ENCODE results near the gene SLCO3A1.
A peak's percentile ranks its signal among the peaks of the same experiment; 100 is the strongest.

Gene SLCO3A1

GRCh38 chr15:91853511-91853947 lies at the start of gene SLCO3A1:
TSS of gene SLCO3A1 (plus strand) at chr15:91853708.
- peak; percentile 56 to 95 (median 72) for DNase-seq
- intact Hi-C loops (cut with DNase I): loop anchor here (2.0 kb wide), 2 partner anchors 223 to 551 kb away; no protein-coding TSS in a partner anchor

- no peak for DNase-seq
- intact Hi-C loops (cut with DNase I): no loop called here
Measured at GRCh38 chr15:91807122-91807521, 46.4 kb upstream of the SLCO3A1 start.

- intact Hi-C loops (cut with DNase I): no loop called here
- DNase-seq: no peak
Measured at GRCh38 chr15:91813924-91814323, 39.6 kb upstream of the SLCO3A1 start.

GRCh38 chr15:91816942-91817341 lies 36.6 kb upstream of the SLCO3A1 start:
- DNase-seq: no peak
- intact Hi-C loops (cut with DNase I): no loop called here

- intact Hi-C loops (cut with DNase I): no loop called here
- DNase-seq: no peak
Measured at GRCh38 chr15:91821458-91821857, 32.0 kb upstream of the SLCO3A1 start.

- peak in 1 of 10 donors; percentile 18 for DNase-seq
- intact Hi-C loops (cut with DNase I): no loop called here
Measured at GRCh38 chr15:91824256-91824655, 29.3 kb upstream of the SLCO3A1 start.

GRCh38 chr15:91826443-91826842 lies 27.1 kb upstream of the SLCO3A1 start:
- intact Hi-C loops (cut with DNase I): no loop called here
- no peak for DNase-seq

GRCh38 chr15:91833056-91833455 lies 20.5 kb upstream of the SLCO3A1 start:
- intact Hi-C loops (cut with DNase I): no loop called here

GRCh38 chr15:91839867-91840266 lies 13.6 kb upstream of the SLCO3A1 start:
- intact Hi-C loops (cut with DNase I): no loop called here
- DNase-seq: no peak

More at GRCh38 chr15:91833056-91833455, 20.5 kb upstream of the SLCO3A1 start:
- DNase-seq: no peak

GRCh38 chr15:91841861-91842260 lies 11.6 kb upstream of the SLCO3A1 start:
- DNase-seq: no peak
- intact Hi-C loops (cut with DNase I): no loop called here

GRCh38 chr15:91844341-91844740 lies 9.2 kb upstream of the SLCO3A1 start:
- intact Hi-C loops (cut with DNase I): no loop called here
- DNase-seq: no peak

GRCh38 chr15:91844928-91845327 lies 8.6 kb upstream of the SLCO3A1 start:
- no peak for DNase-seq
- intact Hi-C loops (cut with DNase I): loop anchor here (5.0 kb wide), 1 partner anchor 138 kb away; no protein-coding TSS in a partner anchor

GRCh38 chr15:91845720-91846119 lies 7.8 kb upstream of the SLCO3A1 start:
- DNase-seq: no peak
- intact Hi-C loops (cut with DNase I): loop anchor here (5.0 kb wide), 1 partner anchor 138 kb away; no protein-coding TSS in a partner anchor

- intact Hi-C loops (cut with DNase I): loop anchor here (2.0 to 5.0 kb wide), 2 partner anchors 142 to 326 kb away; no protein-coding TSS in a partner anchor
- DNase-seq: no peak
Measured at GRCh38 chr15:91849180-91849579, 4.3 kb upstream of the SLCO3A1 start.

- no peak for DNase-seq
- intact Hi-C loops (cut with DNase I): loop anchor here (2.0 to 5.0 kb wide), 2 partner anchors 142 to 327 kb away; no protein-coding TSS in a partner anchor
Measured at GRCh38 chr15:91849749-91850161, 3.8 kb upstream of the SLCO3A1 start.

GRCh38 chr15:91852741-91853510 lies 582 bp upstream of the SLCO3A1 start:
- DNase-seq: peak; percentile 65 to 97 (median 76)
- intact Hi-C loops (cut with DNase I): loop anchor here (2.0 kb wide), 2 partner anchors 224 to 550 kb away; no protein-coding TSS in a partner anchor

- DNase-seq: peak; percentile 28 to 94 (median 50)
- intact Hi-C loops (cut with DNase I): loop anchor here (1.0 to 2.0 kb wide), 3 partner anchors 88 to 551 kb away; no protein-coding TSS in a partner anchor
Measured at GRCh38 chr15:91853948-91854638, 585 bp downstream of the SLCO3A1 start.

- no peak for DNase-seq
- intact Hi-C loops (cut with DNase I): loop anchor here (1.0 kb wide), 1 partner anchor 88 kb away; no protein-coding TSS in a partner anchor
Measured at GRCh38 chr15:91854639-91854990, 1.1 kb downstream of the SLCO3A1 start.

GRCh38 chr15:91855241-91855640 lies 1.7 kb downstream of the SLCO3A1 start:
- DNase-seq: no peak
- intact Hi-C loops (cut with DNase I): no loop called here

GRCh38 chr15:91855684-91856489 lies 2.4 kb downstream of the SLCO3A1 start:
- peak in 5 of 10 donors; percentile 29 to 90 (median 80) for DNase-seq
- intact Hi-C loops (cut with DNase I): no loop called here
